Thoracic aorta (tissue), 2 donors: ENCODE results near the gene ZNF385D. TPM values are rescaled to one million over a fixed set of nuclear protein-coding genes. Genes with fewer than 3 reads are reported as not detected.
"Not testable (repeated sequence)": the region's sequence is repeated elsewhere in the genome, so short reads cannot be mapped to it uniquely, and the experiment has no call there.

Experiments used
- ATAC-seq: fragments of 150-250 bp; one replicate; pipeline ENCODE4 v1.8.0; 2017; ENCODE audit warnings: low read depth; ENCODE audit not compliant: insufficient number of reproducible peaks, low FRiP score
- DNase-seq: peaks from one replicate; pipeline ENCODE4 v3.0.0-alpha.2; 2020; ENCODE audit warnings: low spot score
- H3K27ac ChIP-seq, 2 donors: fragments of 200-600 bp; sonication (generic); 1 replicate in 1 of 2; 2 replicates in 1 of 2; pipeline ENCODE4 v1.5.1; 2016; ENCODE audit warnings: mild to moderate bottlenecking in 2 of 2, moderate library complexity in 2 of 2
- H3K27me3 ChIP-seq: fragments of 200-600 bp; sonication (generic); replicated peaks from 2 replicates; pipeline ENCODE4 v1.6.0; 2016; ENCODE audit warnings: mild to moderate bottlenecking; ENCODE audit not compliant: insufficient read depth
- H3K36me3 ChIP-seq: fragments of 200-600 bp; sonication (generic); one replicate; pipeline ENCODE4 v1.5.1; 2016
- H3K4me1 ChIP-seq, 2 donors: fragments of 200-600 bp; sonication (generic); 1 replicate in 1 of 2; 2 replicates in 1 of 2; pipeline versions ENCODE4 v1.5.1 to v1.6.0; 2016; ENCODE audit warnings: low read depth in 2 of 2, mild to moderate bottlenecking in 1 of 2; ENCODE audit not compliant: control insufficient read depth in 1 of 2
- H3K4me3 ChIP-seq: fragments of 200-600 bp; sonication (generic); 2 replicates; pipeline ENCODE4 v1.5.1; 2016; ENCODE audit warnings: mild to moderate bottlenecking
- H3K9me3 ChIP-seq: fragments of 200-600 bp; sonication (generic); 2 replicates; pipeline ENCODE4 v1.5.1; 2016
- CTCF ChIP-seq: fragments of 200-600 bp; sonication (generic); IDR thresholded peaks from one replicate; pipeline ENCODE4 v1.5.1; 2019; ENCODE audit warnings: antibody characterized with exemption
- total RNA-seq, 2 donors: library from RNA; depleted of rRNA; stranded (reverse); fragments of >200 nt; gene quantifications; one replicate each; pipeline versions ENCODE4 v1.1.0 to v1.2.3, GENCODE V29; 2016

ZNF385D gene
- total RNA-seq, 2 donors from 2014 or later = 15.8 to 81.3 TPM

GRCh38 chr3:21508246-21508645 lies 242.8 kb downstream of the ZNF385D start:
- no peaks in the 10 kb centered on the region for H3K27me3 ChIP-seq
- no peak overlapping the region for H3K4me3 ChIP-seq
- no peaks in the 10 kb centered on the region for H3K9me3 ChIP-seq
- H3K27ac ChIP-seq = no peak overlapping the region
- peaks cover 6% of the 10 kb centered on the region for H3K36me3 ChIP-seq
- DNase-seq (no peak), ATAC-seq (no peak)
- peaks cover 0 to 6% of the 10 kb centered on the region in 2 donors for H3K4me1 ChIP-seq
- no peak for TF ChIP-seq CTCF

- TF ChIP-seq CTCF = no peak
- peaks cover 6% of the 10 kb centered on the region for H3K36me3 ChIP-seq
- no peak for ATAC-seq
- no peak overlapping the region for H3K4me3 ChIP-seq
- H3K4me1 ChIP-seq = peaks cover 4 to 19% of the 10 kb centered on the region in 2 donors
- H3K27ac ChIP-seq = no peak overlapping the region
- DNase-seq = no peak
- H3K27me3 ChIP-seq = no peaks in the 10 kb centered on the region
- no peaks in the 10 kb centered on the region for H3K9me3 ChIP-seq
These were observed 245.1 kb downstream of the ZNF385D start for GRCh38 chr3:21505711-21506460.

- Histone ChIP-seq H3K27ac (no peak overlapping the region), H3K4me3 (no peak overlapping the region), H3K9me3 (no peaks in the 10 kb centered on the region), H3K36me3 (no peaks in the 10 kb centered on the region), H3K27me3 (no peaks in the 10 kb centered on the region), H3K4me1 (peaks cover 4 to 16% of the 10 kb centered on the region in 2 donors)
- no peak for ATAC-seq
- no peak for TF ChIP-seq CTCF
- no peak for DNase-seq
These were observed 248.4 kb downstream of the ZNF385D start for GRCh38 chr3:21502656-21503055.

- Histone ChIP-seq H3K27me3 (no peaks in the 10 kb centered on the region), H3K4me1 (peaks cover 4 to 16% of the 10 kb centered on the region in 2 donors), H3K36me3 (no peaks in the 10 kb centered on the region), H3K27ac (no peak overlapping the region), H3K4me3 (no peak overlapping the region), H3K9me3 (no peaks in the 10 kb centered on the region)
- TF ChIP-seq CTCF = no peak
- ATAC-seq (no peak), DNase-seq (no peak)
These were observed 250.2 kb downstream of the ZNF385D start for GRCh38 chr3:21500834-21501233.

GRCh38 chr3:21490671-21491070 lies 260.3 kb downstream of the ZNF385D start:
- H3K9me3 ChIP-seq, H3K4me3 ChIP-seq, H3K36me3 ChIP-seq, DNase-seq, ATAC-seq, H3K27me3 ChIP-seq, H3K27ac ChIP-seq: not testable (repeated sequence)
- H3K4me1 ChIP-seq = peaks cover 0 to 24% of the 10 kb centered on the region in 2 donors

- peaks cover 0 to 24% of the 10 kb centered on the region in 2 donors for H3K4me1 ChIP-seq
- DNase-seq (no peak), ATAC-seq (no peak)
- TF ChIP-seq CTCF = no peak
- H3K9me3 ChIP-seq = no peaks in the 10 kb centered on the region
- H3K27me3 ChIP-seq = no peaks in the 10 kb centered on the region
- H3K36me3 ChIP-seq = no peaks in the 10 kb centered on the region
- no peak overlapping the region for H3K27ac ChIP-seq
- H3K4me3 ChIP-seq = no peak overlapping the region
These were observed 263.5 kb downstream of the ZNF385D start for GRCh38 chr3:21487520-21487919.

- H3K4me3 ChIP-seq, H3K9me3 ChIP-seq, H3K27ac ChIP-seq, DNase-seq, H3K27me3 ChIP-seq, H3K36me3 ChIP-seq, ATAC-seq: not testable (repeated sequence)
- peaks cover 0 to 24% of the 10 kb centered on the region in 2 donors for H3K4me1 ChIP-seq
These were observed 264.7 kb downstream of the ZNF385D start for GRCh38 chr3:21486024-21486935.
